GM18907 (cell line): ENCODE data around the gene PRKCG.

Source experiments
- ATAC-seq: cut with Tn5 transposase; IDR thresholded peaks from one replicate; pipeline ENCODE4 v1.9.1; 2021; ENCODE audit warnings: mild to moderate bottlenecking, moderate library complexity; ENCODE audit not compliant: unreplicated experiment

PRKCG gene

DNA sequence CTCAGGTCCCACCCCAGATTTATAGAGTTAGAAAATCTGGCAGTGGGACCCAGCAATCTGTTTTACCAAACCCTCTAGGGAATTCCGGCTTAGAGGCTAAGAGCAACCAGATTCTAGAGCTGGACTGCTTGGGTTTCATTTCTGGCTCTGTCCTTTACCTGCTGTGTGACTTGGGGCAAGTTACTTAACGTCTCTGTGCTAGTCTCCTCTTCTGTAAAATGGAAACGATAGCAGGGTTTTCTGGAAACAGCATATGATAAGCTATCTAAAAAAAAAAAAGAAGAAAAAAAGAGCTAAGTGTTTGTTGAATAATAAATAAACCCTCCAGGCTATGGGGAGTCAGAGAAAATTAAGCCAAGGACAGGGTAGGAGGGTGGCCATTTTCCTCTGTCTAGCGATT, 15.5 kb downstream of the PRKCG start:
- no peak for ATAC-seq

DNA sequence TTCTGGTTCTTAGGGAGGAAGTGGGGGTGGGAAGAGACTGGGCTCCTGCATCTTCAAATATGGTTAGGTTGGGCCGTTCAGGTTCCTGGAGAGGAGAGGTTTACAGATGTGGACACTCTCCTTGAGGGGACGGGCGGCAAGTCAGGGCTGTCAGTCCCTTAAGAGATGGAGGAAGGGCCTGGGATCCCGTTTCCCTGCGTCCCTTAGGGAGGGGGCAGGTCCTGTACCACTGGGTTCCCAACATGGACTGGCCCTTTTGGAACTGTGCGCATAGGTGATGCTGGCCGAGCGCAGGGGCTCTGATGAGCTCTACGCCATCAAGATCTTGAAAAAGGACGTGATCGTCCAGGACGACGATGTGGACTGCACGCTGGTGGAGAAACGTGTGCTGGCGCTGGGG, 16.2 kb downstream of the PRKCG start:
- ATAC-seq = no peak

GRCh38 chr19:53898636-53899341, 16.8 kb downstream of the PRKCG start:
- no peak for ATAC-seq

- no peak for ATAC-seq
These were observed 18.3 kb downstream of the PRKCG start for GRCh38 chr19:53900191-53900860.

- no peak for ATAC-seq
These were observed 21.2 kb downstream of the PRKCG start for GRCh38 chr19:53903055-53903680.

GRCh38 chr19:53904909-53905308, 22.9 kb downstream of the PRKCG start:
- ATAC-seq = no peak

DNA sequence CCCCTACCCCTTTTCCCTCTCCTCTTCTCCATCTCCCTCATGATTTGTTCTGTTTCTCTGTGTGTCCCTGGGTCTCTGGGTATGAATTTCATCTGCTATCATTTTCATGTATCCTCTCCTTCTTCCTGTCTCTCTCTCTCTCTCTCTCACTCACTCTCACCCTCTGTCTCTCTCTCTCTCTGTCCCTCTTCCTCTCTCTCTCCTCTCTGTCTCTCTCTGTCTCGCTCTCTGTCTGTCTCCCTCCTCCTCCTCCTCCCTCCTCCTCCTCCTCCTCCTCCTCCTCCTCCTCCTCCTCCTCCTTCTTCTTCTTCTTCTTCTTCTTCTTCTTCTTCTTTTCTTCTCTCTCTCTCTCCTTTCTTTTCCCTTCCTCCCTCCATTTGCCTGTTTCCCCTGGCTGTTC, 23.8 kb downstream of the PRKCG start:
- ATAC-seq = no peak

DNA sequence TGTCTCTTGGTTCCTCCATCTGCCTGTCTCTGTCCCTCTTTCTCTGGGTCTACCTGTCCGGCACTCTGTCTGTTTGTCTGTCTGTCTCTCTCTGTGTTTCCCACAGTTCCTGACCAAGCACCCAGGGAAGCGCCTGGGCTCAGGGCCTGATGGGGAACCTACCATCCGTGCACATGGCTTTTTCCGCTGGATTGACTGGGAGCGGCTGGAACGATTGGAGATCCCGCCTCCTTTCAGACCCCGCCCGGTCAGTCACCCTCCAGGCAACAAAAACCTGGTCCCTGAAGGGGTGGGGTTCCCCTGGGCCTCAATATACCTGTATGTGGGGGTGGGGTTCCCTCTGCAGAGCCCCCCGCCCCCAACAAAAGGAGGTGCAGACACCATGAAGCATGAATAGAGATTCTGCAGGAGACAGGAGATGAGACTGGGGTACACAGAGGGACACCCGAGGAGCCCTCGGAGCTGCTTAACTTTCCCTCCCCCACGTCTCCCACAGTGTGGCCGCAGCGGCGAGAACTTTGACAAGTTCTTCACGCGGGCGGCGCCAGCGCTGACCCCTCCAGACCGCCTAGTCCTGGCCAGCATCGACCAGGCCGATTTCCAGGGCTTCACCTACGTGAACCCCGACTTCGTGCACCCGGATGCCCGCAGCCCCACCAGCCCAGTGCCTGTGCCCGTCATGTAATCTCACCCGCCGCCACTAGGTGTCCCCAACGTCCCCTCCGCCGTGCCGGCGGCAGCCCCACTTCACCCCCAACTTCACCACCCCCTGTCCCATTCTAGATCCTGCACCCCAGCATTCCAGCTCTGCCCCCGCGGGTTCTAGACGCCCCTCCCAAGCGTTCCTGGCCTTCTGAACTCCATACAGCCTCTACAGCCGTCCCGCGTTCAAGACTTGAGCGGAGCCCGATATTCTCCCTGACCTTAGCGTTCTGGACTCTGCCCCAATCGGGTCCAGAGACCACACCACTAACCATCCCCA, 24.5 kb downstream of the PRKCG start:
- ATAC-seq = no peak

DNA sequence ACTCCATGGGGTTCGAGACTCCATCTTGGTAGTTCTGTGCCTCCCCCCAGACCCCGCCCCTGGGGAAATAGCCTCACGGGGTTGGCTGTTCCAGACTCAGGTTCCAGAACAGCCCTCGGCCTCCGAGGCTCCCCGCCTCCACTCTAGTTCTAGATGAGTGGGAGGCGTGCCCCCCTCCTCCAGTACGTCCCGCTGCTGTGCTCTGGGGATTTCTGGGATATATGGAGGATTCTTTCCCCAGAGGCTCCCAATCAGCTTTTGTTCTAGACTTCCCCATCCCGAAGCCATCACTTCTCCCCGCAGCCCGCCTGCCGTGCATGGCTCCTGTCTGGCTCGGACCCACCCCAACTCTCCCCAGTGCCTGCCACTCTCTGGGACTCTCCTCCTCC, 25.2 kb downstream of the PRKCG start:
- no peak for ATAC-seq

DNA sequence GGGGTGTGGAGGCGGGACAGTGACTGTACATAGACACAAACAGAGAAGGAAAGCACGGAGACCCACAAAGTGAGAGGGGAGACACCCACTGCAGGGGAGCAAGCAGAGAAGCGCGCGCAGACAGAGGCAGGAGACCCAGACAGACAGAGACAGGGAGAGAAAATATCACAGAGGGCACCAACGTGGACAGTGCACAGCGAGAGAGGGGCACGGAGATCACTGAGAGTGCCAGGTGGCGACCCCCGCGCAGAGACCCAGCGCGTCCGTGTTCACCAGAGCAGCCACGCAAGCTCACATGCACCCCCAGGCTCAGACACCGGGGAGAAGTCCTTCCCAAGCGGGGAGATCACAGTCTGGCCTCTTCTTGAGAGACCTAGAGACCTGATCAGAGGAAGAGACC, 25.7 kb downstream of the PRKCG start:
- ATAC-seq = no peak

DNA sequence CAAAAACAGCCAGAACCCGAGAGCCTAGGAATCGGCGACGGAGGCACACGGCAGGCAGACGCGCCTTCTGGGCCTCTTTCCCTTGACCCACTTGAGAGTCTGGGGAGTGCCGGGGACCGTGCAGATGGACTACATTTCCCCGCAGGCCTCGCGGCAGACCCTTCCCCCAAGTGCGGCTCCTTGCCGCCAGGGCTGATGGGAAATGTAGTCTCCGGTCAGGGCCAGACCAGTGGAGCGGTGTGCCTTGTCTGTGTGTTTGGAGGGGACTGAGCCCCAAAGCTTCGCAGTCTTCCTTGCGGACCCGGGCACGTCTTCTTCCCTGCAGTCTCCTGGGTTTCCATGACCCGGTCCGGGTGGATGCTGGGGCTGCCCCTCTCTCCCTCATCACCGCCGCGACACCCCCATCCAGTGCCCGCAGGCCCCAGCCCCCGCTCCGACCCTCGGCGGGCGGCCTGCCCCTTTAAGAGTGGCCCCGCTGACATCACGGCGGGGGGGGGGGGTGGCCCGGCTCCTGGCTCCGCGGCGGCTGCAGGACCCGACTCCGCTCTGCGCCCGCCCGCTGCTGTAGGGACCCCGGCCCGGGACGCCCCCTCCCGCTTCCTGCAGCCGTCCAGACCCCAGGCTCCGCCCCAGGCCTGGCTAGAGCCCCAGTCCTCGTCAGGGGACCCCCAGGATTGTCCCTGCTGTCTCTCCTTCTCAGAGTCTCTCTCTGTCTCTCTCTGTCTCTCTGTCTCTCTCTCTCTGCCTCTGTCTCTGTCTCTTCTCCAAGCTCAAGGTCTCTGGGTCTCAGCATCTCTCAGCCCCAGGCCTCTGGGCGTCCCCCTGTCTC, 26.3 kb downstream of the PRKCG start:
- ATAC-seq = no peak

- ATAC-seq = no peak
These were observed 27.0 kb downstream of the PRKCG start, which contains the start of gene CACNG7 for GRCh38 chr19:53908935-53909415. CACNG7 (plus strand) TSS chr19:53909278; CDS start chr19:53912832, 3,554 bp downstream.

DNA sequence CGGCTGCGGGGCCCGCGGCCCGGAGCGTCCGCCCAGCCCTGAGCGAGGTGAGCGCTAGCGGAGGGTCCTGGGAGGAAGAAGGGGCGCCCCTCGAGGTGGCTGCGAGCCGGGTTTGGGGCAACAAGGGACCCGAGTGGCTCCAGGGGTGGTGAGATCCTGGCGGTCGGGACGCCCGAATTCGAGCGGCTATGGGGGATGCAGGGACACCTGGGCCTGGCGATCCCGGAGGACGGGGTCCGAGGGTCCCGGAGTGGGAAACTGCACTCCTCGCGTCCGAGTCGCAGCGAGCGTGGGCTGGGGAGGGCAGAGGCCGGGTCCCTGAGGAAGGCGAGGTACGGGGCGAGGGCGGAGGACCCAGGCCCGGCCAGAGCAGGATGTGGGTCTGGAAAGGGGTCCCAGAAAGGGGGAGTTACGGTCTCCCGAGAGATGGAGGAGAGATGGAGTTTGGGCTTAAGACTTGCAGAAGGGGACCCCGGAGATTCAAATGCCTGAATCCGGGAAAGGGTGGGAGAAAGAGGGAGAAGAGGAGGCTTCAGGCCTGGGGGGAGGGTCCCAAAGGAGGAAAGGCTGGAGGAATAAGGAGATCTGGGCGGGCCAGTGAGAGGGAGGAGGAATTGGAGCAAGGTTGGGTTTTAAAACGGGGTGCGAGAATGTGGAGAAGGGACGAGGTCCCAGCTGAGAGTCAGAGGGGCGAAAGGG, 27.6 kb downstream of the PRKCG start:
- ATAC-seq = no peak

DNA sequence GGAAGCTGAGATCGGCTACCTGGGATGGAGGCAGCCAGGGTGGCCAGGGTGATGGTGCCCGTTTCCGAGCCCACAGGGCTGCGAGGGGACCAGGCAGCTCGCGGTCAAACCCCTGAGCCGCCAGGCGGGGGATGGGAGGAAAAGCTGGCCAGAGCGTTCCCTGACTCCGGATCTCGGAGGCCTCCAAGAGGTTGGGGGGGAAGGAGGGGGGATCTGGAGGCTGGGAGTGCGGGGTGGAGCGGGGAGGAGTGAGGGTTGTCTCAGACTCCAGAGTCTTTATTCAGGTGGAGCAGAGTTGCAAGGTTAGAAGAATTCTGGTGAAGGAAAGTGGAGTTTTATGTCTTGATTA, 28.1 kb downstream of the PRKCG start:
- no peak for ATAC-seq

GRCh38 chr19:53912653-53913052, 30.7 kb downstream of the PRKCG start:
- ATAC-seq = no peak

GRCh38 chr19:53915000-53915399, 33.0 kb downstream of the PRKCG start:
- ATAC-seq = no peak

DNA sequence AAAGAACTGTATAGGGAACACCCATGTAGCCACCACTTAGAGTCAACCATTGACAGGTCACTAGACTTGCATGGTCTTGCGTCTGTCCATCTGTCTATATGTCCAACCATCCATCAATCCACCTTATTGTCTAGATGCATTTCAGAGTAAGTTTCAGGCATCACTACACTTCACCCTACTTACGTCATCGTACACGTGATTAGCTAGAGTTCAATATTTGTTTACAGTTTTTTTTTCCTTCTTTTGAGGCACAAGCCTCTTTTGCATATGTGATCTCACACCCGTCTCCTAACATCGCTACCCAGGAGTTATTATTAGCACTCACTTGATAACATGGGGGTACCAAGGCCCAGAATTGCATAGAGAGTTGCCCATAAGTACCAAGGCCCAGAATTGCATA, 34.0 kb downstream of the PRKCG start:
- no peak for ATAC-seq

DNA sequence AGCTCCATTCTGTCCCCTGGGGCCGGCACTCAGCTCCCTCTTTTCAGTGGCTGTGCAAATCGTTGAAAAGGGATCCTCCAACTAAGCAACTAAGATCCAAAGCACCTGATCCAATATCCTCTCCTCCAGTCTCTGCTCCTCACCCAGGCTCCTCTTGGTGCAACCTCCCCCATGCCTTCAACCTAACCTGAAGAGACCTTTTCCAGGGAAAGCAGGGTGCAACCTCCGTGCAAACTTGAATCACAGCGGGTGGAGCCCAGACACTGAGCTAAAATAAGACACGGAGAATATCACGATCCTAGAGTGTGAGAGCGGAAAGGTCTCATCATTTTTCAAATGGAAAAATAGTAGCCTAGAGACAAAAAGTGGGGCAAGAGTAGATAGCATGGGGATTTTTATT, 35.4 kb downstream of the PRKCG start:
- ATAC-seq = no peak

DNA sequence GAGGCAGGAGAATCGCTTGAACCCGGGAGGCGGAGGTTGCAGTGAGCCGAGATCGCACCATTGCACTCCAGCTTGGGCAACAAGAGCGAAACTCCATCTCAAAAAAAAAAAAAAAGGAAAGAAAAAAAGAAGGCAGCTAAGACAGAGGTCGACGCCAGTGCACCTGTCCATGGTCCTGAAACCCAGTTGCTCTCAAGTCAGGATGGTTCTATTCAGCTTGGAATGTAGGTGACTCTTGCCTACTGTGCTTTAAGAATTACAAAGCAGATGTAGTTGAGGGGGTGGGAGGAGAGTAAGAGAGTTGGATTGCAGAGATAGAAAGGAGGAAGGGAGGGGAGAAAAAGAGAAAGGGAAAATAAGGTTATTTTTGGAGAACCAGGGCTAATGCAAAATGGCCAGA, 45.7 kb downstream of the PRKCG start:
- ATAC-seq = no peak

GRCh38 chr19:53936029-53936428, 54.0 kb downstream of the PRKCG start:
- ATAC-seq = no peak
